Keratinocyte (primary cell): ENCODE data around the gene USP8. TPM values are rescaled to one million over a fixed set of nuclear protein-coding genes. Genes with fewer than 3 reads are reported as not detected.

Experiments used
- DNase-seq: peaks from one replicate; pipeline ENCODE4 v3.0.0-alpha.2; 2011; ENCODE audit warnings: low read depth, missing footprints, low spot score
- FAIRE-seq: peaks from 2 replicates; lab custom pipeline; 2011; peaks lifted over from hg19 to GRCh38; lab: Jason Lieb, UNC
- H2AFZ ChIP-seq: 2 replicates; pipeline ENCODE4 v1.6.0; 2012; ENCODE audit warnings: low read length, control low read depth, inconsistent platforms; ENCODE audit not compliant: control insufficient read depth
- H3K27ac ChIP-seq: 2 replicates; pipeline ENCODE4 v1.5.1; 2011; ENCODE audit warnings: low read length; ENCODE audit not compliant: control insufficient read depth, insufficient read depth
- H3K27me3 ChIP-seq: 3 replicates; pipeline ENCODE4 v1.6.0; 2011; ENCODE audit warnings: low read length; ENCODE audit not compliant: control insufficient read depth, insufficient read depth; ENCODE audit errors: extremely low read depth
- H3K36me3 ChIP-seq, 2 experiments: 2 replicates in 1 of 2; 3 replicates in 1 of 2; pipeline ENCODE4 v1.5.1; 2011; ENCODE audit warnings: low read length in 2 of 2, mild to moderate bottlenecking in 1 of 2; ENCODE audit not compliant: control insufficient read depth in 2 of 2, insufficient read depth in 2 of 2; ENCODE audit errors: extremely low read depth in 1 of 2
- H3K4me1 ChIP-seq: 3 replicates; pipeline ENCODE4 v1.5.1; 2011; ENCODE audit warnings: low read length; ENCODE audit not compliant: control insufficient read depth, insufficient read depth; ENCODE audit errors: extremely low read depth
- H3K4me2 ChIP-seq: 3 replicates; pipeline ENCODE4 v1.6.0; 2011; ENCODE audit warnings: low read depth, low read length; ENCODE audit not compliant: control insufficient read depth, insufficient read depth; ENCODE audit errors: extremely low read depth
- H3K4me3 ChIP-seq, 3 experiments: fragments of 200-600 bp in 1 of 3; sonication (generic) in 1 of 3; 2 replicates in 2 of 3; 3 replicates in 1 of 3; pipeline ENCODE4 v1.5.1; 2011 to 2016; ENCODE audit warnings: low read length in 3 of 3, mild to moderate bottlenecking in 3 of 3, control low read depth in 2 of 3, inconsistent platforms in 1 of 3, low read depth in 1 of 3, mixed read lengths in 1 of 3, mixed run types in 1 of 3, moderate library complexity in 1 of 3; ENCODE audit not compliant: control insufficient read depth in 2 of 3, insufficient read depth in 2 of 3; ENCODE audit errors: extremely low read depth in 1 of 3
- H3K79me2 ChIP-seq: 2 replicates; pipeline ENCODE4 v1.6.0; 2012; ENCODE audit warnings: low read length; ENCODE audit not compliant: control insufficient read depth, insufficient read depth
- H3K9ac ChIP-seq: 3 replicates; pipeline ENCODE4 v1.6.0; 2011; ENCODE audit warnings: low read length; ENCODE audit not compliant: control insufficient read depth, insufficient read depth; ENCODE audit errors: extremely low read depth
- H3K9me1 ChIP-seq: 3 replicates; pipeline ENCODE4 v1.6.0; 2011; ENCODE audit warnings: low read length; ENCODE audit not compliant: control insufficient read depth, insufficient read depth; ENCODE audit errors: extremely low read depth
- H3K9me3 ChIP-seq: 2 replicates; pipeline ENCODE4 v1.5.1; 2012; ENCODE audit warnings: low read depth, low read length; ENCODE audit not compliant: control insufficient read depth
- H4K20me1 ChIP-seq: 3 replicates; pipeline ENCODE4 v1.6.0; 2011; ENCODE audit warnings: low read length; ENCODE audit not compliant: control insufficient read depth, insufficient read depth; ENCODE audit errors: extremely low read depth
- CTCF ChIP-seq, 3 experiments: IDR thresholded peaks in 1 of 3; conservative IDR thresholded peaks in 1 of 3; optimal IDR thresholded peaks in 1 of 3; 2 replicates in 2 of 3; 3 replicates in 1 of 3; pipeline versions ENCODE3 to v1.5.1; 2011; ENCODE audit warnings: low read length in 3 of 3, mild to moderate bottlenecking in 3 of 3, moderate library complexity in 2 of 3, control low read depth in 1 of 3, inconsistent platforms in 1 of 3; ENCODE audit not compliant: insufficient read depth in 2 of 3; ENCODE audit errors: extremely low read depth in 1 of 3
- EZH2 ChIP-seq: IDR thresholded peaks from one replicate; pipeline ENCODE4 v1.6.1; 2012; ENCODE audit warnings: inconsistent platforms, mild to moderate bottlenecking, low read length, moderate library complexity
- dilution Hi-C: fragments of 300-500 bp; cut with MboI; formaldehyde crosslinking; loops from one replicate; pipeline ENCODE4 v1.7.0; 2020; ENCODE audit warnings: low sequenced_read_pairs; ENCODE audit not compliant: extremely low pct_ligation_motif_present
- polyA plus RNA-seq, 5 experiments: library from polyadenylated mRNA; depleted of rRNA in 3 of 5; stranded (reverse) in 3 of 5; stranded (forward) in 1 of 5; unstranded in 1 of 5; fragments of >200 nt; gene quantifications; 1 replicate in 1 of 5; 2 replicates in 3 of 5; 3 replicates in 1 of 5; pipeline versions ENCODE4 v1.2.1 to v1.2.3, GENCODE V29; 2011 to 2012; ENCODE audit warnings: missing spikeins in 2 of 5, low read depth in 1 of 5, low replicate concordance in 1 of 5

The USP8 gene
- polyA plus RNA-seq, 1 donor (not counting 4 experiments of a cell fraction or from before 2014, with no cell fraction given): 47.4 TPM

- Histone ChIP-seq H3K36me3 (peaks cover 0 to 4% of the 10 kb centered on the region in 2 experiments), H3K4me3 (no peak overlapping the region), H4K20me1 (no peaks in the 10 kb centered on the region), H3K27me3 (no peaks in the 10 kb centered on the region), H3K9me3 (no peaks in the 10 kb centered on the region), H3K4me2 (no peak overlapping the region), H3K27ac (no peak overlapping the region), H3K9ac (no peak overlapping the region), H2AFZ (no peak overlapping the region), H3K9me1 (no peaks in the 10 kb centered on the region), H3K4me1 (no peaks in the 10 kb centered on the region), H3K79me2 (no peaks in the 10 kb centered on the region)
- DNase-seq (no peak), FAIRE-seq (no peak)
- dilution Hi-C loops: no loop called here
- TF ChIP-seq CTCF (optimal IDR thresholded peaks at IDR 0.05 in 1 of 3, IDR thresholded peaks at IDR 0.05 in 1 of 3, conservative IDR thresholded peaks at IDR 0.05 in 1 of 3; ENCODE audit: extremely low read depth in 1 of 3, insufficient read depth in 2 of 3, low read length in 3 of 3): no peak
- no peak for TF ChIP-seq EZH2
Observed at GRCh38 chr15:50471072-50471471, 46.9 kb downstream of the USP8 start.

- H3K4me2 ChIP-seq: no peak overlapping the region
Observed at GRCh38 chr15:50476143-50476542, 51.9 kb downstream of the USP8 start.

More at GRCh38 chr15:50476143-50476542, 51.9 kb downstream of the USP8 start:
- Histone ChIP-seq H3K79me2 (no peaks in the 10 kb centered on the region), H3K27me3 (no peaks in the 10 kb centered on the region), H4K20me1 (no peaks in the 10 kb centered on the region), H3K9me3 (no peaks in the 10 kb centered on the region), H3K9ac (no peak overlapping the region), H3K9me1 (no peaks in the 10 kb centered on the region), H3K4me1 (no peaks in the 10 kb centered on the region), H2AFZ (no peak overlapping the region), H3K4me3 (no peak overlapping the region), H3K27ac (no peak overlapping the region), H3K36me3 (peaks cover 0 to 9% of the 10 kb centered on the region in 2 experiments)
- DNase-seq (no peak), FAIRE-seq (no peak)
- dilution Hi-C loops: no loop called here
- TF ChIP-seq CTCF (optimal IDR thresholded peaks at IDR 0.05 in 1 of 3, IDR thresholded peaks at IDR 0.05 in 1 of 3, conservative IDR thresholded peaks at IDR 0.05 in 1 of 3; ENCODE audit: extremely low read depth in 1 of 3, insufficient read depth in 2 of 3, low read length in 3 of 3) (no peak), EZH2 (no peak)
